ENCODE data around the gene TIMM9.
"Not testable (repeated sequence)": the region's sequence is repeated elsewhere in the genome, so short reads cannot be mapped to it uniquely, and the experiment has no call there.

TIMM9 gene

GRCh38 chr14:58427281-58428117 lies at the start of gene TIMM9, which contains the start of gene KIAA0586:
TIMM9 (minus strand) TSS chr14:58427531; CDS start chr14:58411945, 15,586 bp downstream.
KIAA0586 (plus strand) TSS chr14:58427719; CDS start chr14:58428265, 546 bp downstream.
- DNase-seq = peak; percentile 94

GRCh38 chr14:58476320-58476719 lies 49.0 kb upstream of the TIMM9 start:
- no peak for DNase-seq

GRCh38 chr14:58469309-58469708 lies 42.0 kb upstream of the TIMM9 start:
- DNase-seq = no peak

GRCh38 chr14:58467575-58467974 lies 40.2 kb upstream of the TIMM9 start:
- DNase-seq = no peak

- DNase-seq = no peak
Observed at GRCh38 chr14:58466459-58466858, 39.1 kb upstream of the TIMM9 start.

- no peak for DNase-seq
Observed at GRCh38 chr14:58465421-58465820, 38.1 kb upstream of the TIMM9 start.

GRCh38 chr14:58464652-58465051 lies 37.3 kb upstream of the TIMM9 start:
- no peak for DNase-seq

GRCh38 chr14:58463147-58463546 lies 35.8 kb upstream of the TIMM9 start:
- DNase-seq = no peak

- DNase-seq = no peak
Observed at GRCh38 chr14:58460772-58461171, 33.4 kb upstream of the TIMM9 start.

GRCh38 chr14:58455593-58456265 lies 28.4 kb upstream of the TIMM9 start:
- no peak for DNase-seq

- DNase-seq = no peak
Observed at GRCh38 chr14:58444627-58445026, 17.3 kb upstream of the TIMM9 start.

GRCh38 chr14:58439476-58439875 lies 12.1 kb upstream of the TIMM9 start:
- no peak for DNase-seq

GRCh38 chr14:58430156-58430555 lies 2.8 kb upstream of the TIMM9 start:
- no peak for DNase-seq

GRCh38 chr14:58428118-58428683 lies 870 bp upstream of the TIMM9 start:
- DNase-seq = no peak

GRCh38 chr14:58426670-58427280 lies 556 bp downstream of the TIMM9 start:
- DNase-seq = peak; percentile 32

GRCh38 chr14:58416934-58417333 lies 10.4 kb downstream of the TIMM9 start:
- DNase-seq = not testable (repeated sequence)

- no peak for DNase-seq
Observed at GRCh38 chr14:58415636-58416547, 11.4 kb downstream of the TIMM9 start.

GRCh38 chr14:58414845-58415244 lies 12.5 kb downstream of the TIMM9 start:
- DNase-seq = no peak

GRCh38 chr14:58408681-58409215 lies 18.6 kb downstream of the TIMM9 start:
- no peak for DNase-seq

- no peak for DNase-seq
Observed at GRCh38 chr14:58401587-58401986, 25.7 kb downstream of the TIMM9 start.

GRCh38 chr14:58398895-58399294 lies 28.4 kb downstream of the TIMM9 start:
- DNase-seq = no peak

- DNase-seq = no peak
Observed at GRCh38 chr14:58398495-58398894, 28.8 kb downstream of the TIMM9 start.
